Glutamatergic neuron (in vitro differentiated cells): Measurements from ENCODE around the gene FRMPD4. TPM values are rescaled to one million over a fixed set of nuclear protein-coding genes. Genes with fewer than 3 reads are reported as not detected.

Source experiments
- DNase-seq: peaks from one replicate; pipeline ENCODE4 v3.0.0; 2022
- H3K27ac Mint-ChIP-seq: one replicate; pipeline ENCODE4 v1.8.0; 2020; ENCODE audit warnings: mild to moderate bottlenecking, mixed read lengths, inconsistent platforms; ENCODE audit not compliant: unreplicated experiment
- H3K27me3 Mint-ChIP-seq: one replicate; pipeline ENCODE4 v1.8.0; 2020; ENCODE audit warnings: mild to moderate bottlenecking, moderate library complexity, mixed read lengths, inconsistent platforms; ENCODE audit not compliant: unreplicated experiment
- H3K36me3 Mint-ChIP-seq: one replicate; pipeline ENCODE4 v1.8.0; 2020; ENCODE audit warnings: mild to moderate bottlenecking, mixed read lengths, inconsistent platforms; ENCODE audit not compliant: unreplicated experiment
- H3K4me1 Mint-ChIP-seq: one replicate; pipeline ENCODE4 v1.8.0; 2020; ENCODE audit warnings: mild to moderate bottlenecking, low read depth, mixed read lengths, inconsistent platforms; ENCODE audit not compliant: unreplicated experiment
- H3K4me3 Mint-ChIP-seq: one replicate; pipeline ENCODE4 v1.8.0; 2020; ENCODE audit warnings: mild to moderate bottlenecking, mixed read lengths, inconsistent platforms; ENCODE audit not compliant: unreplicated experiment
- H3K9me3 Mint-ChIP-seq: one replicate; pipeline ENCODE4 v1.8.0; 2020; ENCODE audit warnings: mild to moderate bottlenecking, moderate library complexity, mixed read lengths, inconsistent platforms; ENCODE audit not compliant: unreplicated experiment
- total RNA-seq: library from RNA; stranded (reverse); fragmentation: NEBNext Ultra II Directional; extraction: Animal tissue kit (Norgen Biotek cat#: 25700); gene quantifications from one replicate; pipeline ENCODE4 v1.2.1, GENCODE V29; 2021; ENCODE audit not compliant: unreplicated experiment
- TF ChIP-seq, protein P1 (sequence below): fragments of 200-600 bp; sonication (generic); IDR thresholded peaks from one replicate; pipeline ENCODE4 v1.5.0; 2021; ENCODE audit not compliant: partially characterized antibody, unreplicated experiment

FRMPD4 gene
- total RNA-seq, 1 donor from 2014 or later, result 6.2 TPM

DNA sequence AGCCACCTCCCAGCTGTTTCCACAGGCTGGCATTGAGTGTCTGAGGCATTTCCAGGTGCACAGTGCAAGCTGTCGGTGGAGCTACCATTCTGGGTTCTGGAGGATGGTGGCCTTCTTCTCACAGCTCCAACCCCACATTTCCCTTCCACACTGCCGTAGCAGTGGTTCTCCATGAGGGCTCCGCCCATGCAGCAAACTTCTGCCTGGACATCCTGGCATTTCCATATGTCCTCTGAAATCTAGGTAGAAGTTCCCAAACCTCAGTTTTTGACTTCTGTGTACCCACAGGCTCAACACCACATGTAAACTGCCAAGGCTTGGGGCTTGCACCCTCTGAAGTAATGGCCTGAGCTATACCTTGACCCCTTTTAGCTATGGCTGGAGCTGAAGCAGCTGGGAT lies 10.3 kb upstream of the FRMPD4 start:
- Mint-ChIP-seq H3K4me3 (no peak overlapping the region), H3K27ac (no peak overlapping the region), H3K27me3 (no peaks in the 10 kb centered on the region), H3K9me3 (peaks cover 9% of the 10 kb centered on the region), H3K4me1 (no peaks in the 10 kb centered on the region), H3K36me3 (no peaks in the 10 kb centered on the region)
- DNase-seq, result no peak
- TF ChIP-seq, protein P1, sequence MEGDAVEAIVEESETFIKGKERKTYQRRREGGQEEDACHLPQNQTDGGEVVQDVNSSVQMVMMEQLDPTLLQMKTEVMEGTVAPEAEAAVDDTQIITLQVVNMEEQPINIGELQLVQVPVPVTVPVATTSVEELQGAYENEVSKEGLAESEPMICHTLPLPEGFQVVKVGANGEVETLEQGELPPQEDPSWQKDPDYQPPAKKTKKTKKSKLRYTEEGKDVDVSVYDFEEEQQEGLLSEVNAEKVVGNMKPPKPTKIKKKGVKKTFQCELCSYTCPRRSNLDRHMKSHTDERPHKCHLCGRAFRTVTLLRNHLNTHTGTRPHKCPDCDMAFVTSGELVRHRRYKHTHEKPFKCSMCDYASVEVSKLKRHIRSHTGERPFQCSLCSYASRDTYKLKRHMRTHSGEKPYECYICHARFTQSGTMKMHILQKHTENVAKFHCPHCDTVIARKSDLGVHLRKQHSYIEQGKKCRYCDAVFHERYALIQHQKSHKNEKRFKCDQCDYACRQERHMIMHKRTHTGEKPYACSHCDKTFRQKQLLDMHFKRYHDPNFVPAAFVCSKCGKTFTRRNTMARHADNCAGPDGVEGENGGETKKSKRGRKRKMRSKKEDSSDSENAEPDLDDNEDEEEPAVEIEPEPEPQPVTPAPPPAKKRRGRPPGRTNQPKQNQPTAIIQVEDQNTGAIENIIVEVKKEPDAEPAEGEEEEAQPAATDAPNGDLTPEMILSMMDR, result no peak

DNA sequence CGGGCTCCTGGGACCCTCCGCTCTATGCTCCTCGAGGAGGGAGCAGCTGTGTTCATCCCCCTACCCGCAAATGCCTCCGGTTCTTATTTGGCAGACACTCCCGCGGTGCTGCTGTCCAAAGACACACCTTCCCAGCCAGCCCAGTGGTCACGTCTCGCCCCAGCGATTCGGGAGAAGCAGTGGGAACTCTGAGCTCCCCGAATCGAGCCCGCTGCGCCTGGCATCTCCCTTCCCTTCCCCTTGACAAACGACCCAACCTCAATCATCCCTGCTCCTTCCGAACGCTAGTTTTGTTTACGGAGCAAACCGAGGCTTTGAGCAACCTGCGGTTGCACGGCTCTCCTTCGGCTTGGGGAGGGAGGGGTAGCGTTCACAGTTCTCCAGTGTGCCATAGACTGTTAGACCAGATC lies 317 bp upstream of the FRMPD4 start:
- TF ChIP-seq, protein P1, result no peak
- Mint-ChIP-seq H3K4me3 (peak overlapping the region; percentile 92), H3K36me3 (no peaks in the 10 kb centered on the region), H3K27me3 (peaks cover 3% of the 10 kb centered on the region), H3K4me1 (peaks cover 18% of the 10 kb centered on the region), H3K27ac (peak overlapping the region; percentile 63), H3K9me3 (no peaks in the 10 kb centered on the region)
- DNase-seq, result peak; percentile 23

DNA sequence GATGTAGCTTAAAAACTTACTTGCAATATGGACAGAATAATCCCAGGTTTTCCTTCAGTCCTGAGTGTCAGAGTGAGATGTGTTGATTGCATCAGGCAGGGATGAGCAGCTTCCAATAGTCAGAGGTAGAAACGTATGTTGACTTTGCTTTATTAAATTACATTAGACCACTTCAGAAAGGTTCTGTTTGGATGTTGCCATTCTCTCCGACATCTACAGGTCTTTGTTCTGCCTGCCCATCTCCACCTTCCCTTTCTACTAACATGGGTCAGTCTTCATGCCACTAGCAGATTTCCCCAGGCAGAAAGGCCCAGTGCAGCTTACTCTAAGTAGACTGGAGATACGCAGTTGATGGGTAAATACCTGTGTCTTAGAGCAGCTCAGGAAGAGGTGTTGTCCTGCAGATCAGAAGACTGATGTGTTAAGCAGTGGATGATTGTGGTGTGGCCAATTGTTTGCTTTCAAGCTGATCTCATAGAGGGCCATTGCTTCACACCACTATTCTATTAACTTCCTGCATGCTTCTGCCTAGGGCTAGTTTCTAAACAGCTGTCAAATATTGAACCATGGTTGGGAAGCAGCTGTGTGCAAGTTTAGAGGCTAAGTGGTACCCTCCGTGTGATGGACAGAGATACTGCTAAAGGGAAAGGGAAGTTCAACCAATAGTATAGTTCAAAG lies 1.8 kb downstream of the FRMPD4 start:
- H3K27ac Mint-ChIP-seq, result peak overlapping the region; percentile 87
- H3K27me3 Mint-ChIP-seq, result peaks cover 3% of the 10 kb centered on the region
- H3K4me3 Mint-ChIP-seq, result peak overlapping the region; percentile 85

DNA sequence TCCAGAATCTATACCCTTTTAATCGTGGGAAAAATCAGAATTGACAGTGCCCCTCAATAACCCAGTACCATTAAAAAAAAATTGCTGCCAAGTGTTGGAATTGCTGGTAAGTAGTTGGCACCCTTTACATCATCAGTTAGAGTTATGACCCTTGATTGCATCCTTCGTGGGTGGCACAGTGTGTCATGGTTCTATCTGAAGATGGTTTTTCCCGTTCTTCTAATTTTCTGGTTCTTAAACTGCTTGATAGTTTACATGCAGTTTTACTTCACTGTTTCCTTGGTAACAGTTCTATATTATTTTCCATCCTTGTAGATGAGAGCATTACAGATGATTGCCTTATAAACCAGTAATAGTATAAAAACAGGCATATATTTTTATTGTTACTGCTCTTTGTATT lies 3.2 kb downstream of the FRMPD4 start:
- TF ChIP-seq, protein P1, result no peak
- peaks cover 3% of the 10 kb centered on the region for H3K27me3 Mint-ChIP-seq
- peaks cover 2% of the 10 kb centered on the region for H3K9me3 Mint-ChIP-seq
- H3K27ac Mint-ChIP-seq, result no peak overlapping the region
- no peaks in the 10 kb centered on the region for H3K36me3 Mint-ChIP-seq
- no peak overlapping the region for H3K4me3 Mint-ChIP-seq
- DNase-seq, result no peak
- H3K4me1 Mint-ChIP-seq, result peaks cover 27% of the 10 kb centered on the region

More for the DNA sequence above, 1.8 kb downstream of the FRMPD4 start:
- no peaks in the 10 kb centered on the region for H3K36me3 Mint-ChIP-seq
- TF ChIP-seq, protein P1, result no peak
- DNase-seq, result no peak
- H3K9me3 Mint-ChIP-seq, result no peaks in the 10 kb centered on the region
- H3K4me1 Mint-ChIP-seq, result peaks cover 24% of the 10 kb centered on the region

DNA sequence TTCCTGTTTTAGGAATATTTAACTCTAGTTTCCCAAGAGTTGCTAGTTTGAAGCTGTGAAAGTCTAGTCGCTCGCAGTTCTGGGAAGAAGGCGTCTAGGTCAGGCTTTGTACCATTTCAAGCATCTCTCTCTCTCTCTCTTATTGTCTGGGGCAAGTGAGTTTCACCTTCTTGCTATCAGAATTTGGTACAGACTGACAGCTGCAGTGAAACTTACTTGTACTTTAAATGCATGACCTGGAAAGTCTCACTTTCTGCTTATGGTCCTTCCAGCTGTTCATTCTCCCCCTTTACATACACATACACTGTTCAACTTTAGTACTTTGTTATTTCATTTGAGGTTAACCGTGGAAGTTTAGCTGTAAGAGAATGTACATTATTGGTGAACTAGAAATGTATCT lies 4.4 kb downstream of the FRMPD4 start:
- no peak overlapping the region for H3K4me3 Mint-ChIP-seq
- H3K27ac Mint-ChIP-seq, result no peak overlapping the region
- DNase-seq, result no peak
- peaks cover 2% of the 10 kb centered on the region for H3K9me3 Mint-ChIP-seq
- TF ChIP-seq, protein P1, result no peak
- H3K4me1 Mint-ChIP-seq, result peaks cover 25% of the 10 kb centered on the region
- H3K27me3 Mint-ChIP-seq, result peaks cover 3% of the 10 kb centered on the region
- no peaks in the 10 kb centered on the region for H3K36me3 Mint-ChIP-seq
